Mammary epithelial cell (primary cell): ENCODE measurements around the gene TAF1B.

Source experiments
- EZH2 ChIP-seq: IDR thresholded peaks from 2 replicates; pipeline ENCODE4 v1.6.1; 2012; ENCODE audit warnings: low read length, inconsistent platforms, borderline replicate concordance
- TF ChIP-seq, protein P1 (sequence below), 2 donors: IDR thresholded peaks in 1 of 2; conservative IDR thresholded peaks in 1 of 2; 2 replicates each; pipeline ENCODE4 v1.5.1; 2011 to 2012; ENCODE audit warnings: inconsistent platforms in 2 of 2, low read length in 2 of 2, mild to moderate bottlenecking in 2 of 2, control low read depth in 1 of 2, low read depth in 1 of 2; ENCODE audit not compliant: insufficient read depth in 1 of 2; ENCODE audit errors: extremely low read depth in 1 of 2

GRCh38 chr2:9797086-9797485, 46.2 kb upstream of the TAF1B start:
- TF ChIP-seq, protein P1, sequence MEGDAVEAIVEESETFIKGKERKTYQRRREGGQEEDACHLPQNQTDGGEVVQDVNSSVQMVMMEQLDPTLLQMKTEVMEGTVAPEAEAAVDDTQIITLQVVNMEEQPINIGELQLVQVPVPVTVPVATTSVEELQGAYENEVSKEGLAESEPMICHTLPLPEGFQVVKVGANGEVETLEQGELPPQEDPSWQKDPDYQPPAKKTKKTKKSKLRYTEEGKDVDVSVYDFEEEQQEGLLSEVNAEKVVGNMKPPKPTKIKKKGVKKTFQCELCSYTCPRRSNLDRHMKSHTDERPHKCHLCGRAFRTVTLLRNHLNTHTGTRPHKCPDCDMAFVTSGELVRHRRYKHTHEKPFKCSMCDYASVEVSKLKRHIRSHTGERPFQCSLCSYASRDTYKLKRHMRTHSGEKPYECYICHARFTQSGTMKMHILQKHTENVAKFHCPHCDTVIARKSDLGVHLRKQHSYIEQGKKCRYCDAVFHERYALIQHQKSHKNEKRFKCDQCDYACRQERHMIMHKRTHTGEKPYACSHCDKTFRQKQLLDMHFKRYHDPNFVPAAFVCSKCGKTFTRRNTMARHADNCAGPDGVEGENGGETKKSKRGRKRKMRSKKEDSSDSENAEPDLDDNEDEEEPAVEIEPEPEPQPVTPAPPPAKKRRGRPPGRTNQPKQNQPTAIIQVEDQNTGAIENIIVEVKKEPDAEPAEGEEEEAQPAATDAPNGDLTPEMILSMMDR (conservative IDR thresholded peaks at IDR 0.05 in 1 of 2, IDR thresholded peaks at IDR 0.05 in 1 of 2; ENCODE audit: extremely low read depth in 1 of 2, insufficient read depth in 1 of 2, low read depth in 1 of 2, low read length in 2 of 2): no peak
- no peak for TF ChIP-seq EZH2
